Measurements from ENCODE around the gene ARF1.
A peak's percentile ranks its signal among the peaks of the same experiment; 100 is the strongest.

The ARF1 gene

GRCh38 chr1:228096416-228097332 lies 14.2 kb downstream of the ARF1 start:
- Mint-ChIP-seq H3K4me1 (peaks cover 32% of the 10 kb centered on the region), H3K9me3 (peaks cover 6% of the 10 kb centered on the region), H3K27ac (peak overlapping the region; percentile 18), H3K36me3 (ENCODE audit: low read depth) (peaks cover 60% of the 10 kb centered on the region), H3K4me3 (no peak overlapping the region), H3K27me3 (no peaks in the 10 kb centered on the region)
- DNase-seq (no peak), ATAC-seq (no peak)

- ATAC-seq (no peak), DNase-seq (no peak)
- Mint-ChIP-seq H3K36me3 (ENCODE audit: low read depth) (peaks cover 52% of the 10 kb centered on the region), H3K4me3 (no peak overlapping the region), H3K9me3 (peaks cover 6% of the 10 kb centered on the region), H3K27ac (peak overlapping the region; percentile 35), H3K4me1 (peaks cover 24% of the 10 kb centered on the region), H3K27me3 (no peaks in the 10 kb centered on the region)
Measured at GRCh38 chr1:228097333-228098081, 15.0 kb downstream of the ARF1 start.

- peaks cover 44% of the 10 kb centered on the region for H3K36me3 Mint-ChIP-seq (ENCODE audit: low read depth)
- DNase-seq (peak; percentile 1), ATAC-seq (no peak)
- peaks cover 6% of the 10 kb centered on the region for H3K9me3 Mint-ChIP-seq
- no peak overlapping the region for H3K27ac Mint-ChIP-seq
- no peak overlapping the region for H3K4me3 Mint-ChIP-seq
- peaks cover 28% of the 10 kb centered on the region for H3K4me1 Mint-ChIP-seq
- no peaks in the 10 kb centered on the region for H3K27me3 Mint-ChIP-seq
Measured at GRCh38 chr1:228098323-228098931, 15.9 kb downstream of the ARF1 start.

GRCh38 chr1:228099331-228099732 lies 16.8 kb downstream of the ARF1 start:
- H3K27me3 Mint-ChIP-seq, result no peaks in the 10 kb centered on the region
- H3K36me3 Mint-ChIP-seq (ENCODE audit: low read depth), result peaks cover 38% of the 10 kb centered on the region
- DNase-seq (no peak), ATAC-seq (no peak)
- peaks cover 6% of the 10 kb centered on the region for H3K9me3 Mint-ChIP-seq
- H3K4me1 Mint-ChIP-seq, result peaks cover 35% of the 10 kb centered on the region
- H3K27ac Mint-ChIP-seq, result peak overlapping the region; percentile 47
- H3K4me3 Mint-ChIP-seq, result no peak overlapping the region

GRCh38 chr1:228100822-228101613 lies 18.5 kb downstream of the ARF1 start:
- ATAC-seq (no peak), DNase-seq (no peak)
- peaks cover 23% of the 10 kb centered on the region for H3K36me3 Mint-ChIP-seq (ENCODE audit: low read depth)
- H3K27ac Mint-ChIP-seq, result peak overlapping the region; percentile 64
- no peaks in the 10 kb centered on the region for H3K27me3 Mint-ChIP-seq
- H3K4me1 Mint-ChIP-seq, result peaks cover 27% of the 10 kb centered on the region
- no peaks in the 10 kb centered on the region for H3K9me3 Mint-ChIP-seq
- peak overlapping the region; percentile 91 for H3K4me3 Mint-ChIP-seq

GRCh38 chr1:228101614-228101993 lies 19.1 kb downstream of the ARF1 start:
- ATAC-seq (no peak), DNase-seq (no peak)
- Mint-ChIP-seq H3K27ac (peak overlapping the region; percentile 64), H3K4me1 (peaks cover 26% of the 10 kb centered on the region), H3K36me3 (ENCODE audit: low read depth) (peaks cover 24% of the 10 kb centered on the region), H3K27me3 (no peaks in the 10 kb centered on the region), H3K9me3 (no peaks in the 10 kb centered on the region), H3K4me3 (peak overlapping the region; percentile 91)

- Mint-ChIP-seq H3K27ac (no peak overlapping the region), H3K4me3 (peak overlapping the region; percentile 91), H3K27me3 (no peaks in the 10 kb centered on the region), H3K36me3 (ENCODE audit: low read depth) (peaks cover 23% of the 10 kb centered on the region), H3K4me1 (peaks cover 26% of the 10 kb centered on the region), H3K9me3 (no peaks in the 10 kb centered on the region)
- DNase-seq, result peak; percentile 67
- ATAC-seq, result peak; percentile 25
Measured at GRCh38 chr1:228101994-228102790, 19.7 kb downstream of the ARF1 start.

- Mint-ChIP-seq H3K36me3 (ENCODE audit: low read depth) (peaks cover 15% of the 10 kb centered on the region), H3K9me3 (no peaks in the 10 kb centered on the region), H3K4me1 (peaks cover 30% of the 10 kb centered on the region), H3K27me3 (no peaks in the 10 kb centered on the region), H3K4me3 (peak within 1 kb of the TSS; percentile 91), H3K27ac (peak within 1 kb of the TSS; percentile 92)
- ATAC-seq (peak; percentile 79), DNase-seq (peak; percentile 97)
Measured at GRCh38 chr1:228102791-228103620, 20.5 kb downstream of the ARF1 start, which contains the start of gene C1orf35. Gene C1orf35, minus strand, starts transcription at chr1:228103325. Its CDS starts 98 bp downstream, at chr1:228103227.

GRCh38 chr1:228104526-228105269 lies 22.2 kb downstream of the ARF1 start:
- Mint-ChIP-seq H3K27ac (peak overlapping the region; percentile 92), H3K27me3 (no peaks in the 10 kb centered on the region), H3K9me3 (no peaks in the 10 kb centered on the region), H3K4me3 (peak overlapping the region; percentile 91), H3K4me1 (peaks cover 37% of the 10 kb centered on the region), H3K36me3 (ENCODE audit: low read depth) (peaks cover 4% of the 10 kb centered on the region)
- DNase-seq, result no peak
- no peak for ATAC-seq

- Mint-ChIP-seq H3K4me3 (no peak overlapping the region), H3K27me3 (no peaks in the 10 kb centered on the region), H3K27ac (no peak overlapping the region), H3K4me1 (peaks cover 43% of the 10 kb centered on the region), H3K9me3 (no peaks in the 10 kb centered on the region), H3K36me3 (ENCODE audit: low read depth) (peaks cover 4% of the 10 kb centered on the region)
- ATAC-seq (no peak), DNase-seq (no peak)
Measured at GRCh38 chr1:228105270-228105995, 22.9 kb downstream of the ARF1 start.

GRCh38 chr1:228105996-228106799 lies 23.7 kb downstream of the ARF1 start:
- no peak for ATAC-seq
- H3K27me3 Mint-ChIP-seq, result no peaks in the 10 kb centered on the region
- no peaks in the 10 kb centered on the region for H3K9me3 Mint-ChIP-seq
- no peak overlapping the region for H3K4me3 Mint-ChIP-seq
- DNase-seq, result no peak
- peaks cover 4% of the 10 kb centered on the region for H3K36me3 Mint-ChIP-seq (ENCODE audit: low read depth)
- H3K4me1 Mint-ChIP-seq, result peaks cover 43% of the 10 kb centered on the region
- H3K27ac Mint-ChIP-seq, result no peak overlapping the region

Measured in activated naive CD8-positive, alpha-beta T cell treated with anti-CD3 and anti-CD28 coated beads, Interleukin-2, amount 50 U/mL, for 24 hours (primary cell).